H1 (cell line): ENCODE results near the gene ERMARD. TPM values are rescaled to one million over a fixed set of nuclear protein-coding genes. Genes with fewer than 3 reads are reported as not detected.

Experiments
- RNF2 ChIP-seq: fragments of 200-900, 300-1000 bp; sonication (generic); IDR thresholded peaks from 2 replicates; pipeline ENCODE4 v1.7.1; 2016; ENCODE audit warnings: borderline replicate concordance, low read depth, mild to moderate bottlenecking, antibody characterized with exemption, low read length; ENCODE audit not compliant: poor library complexity, severe bottlenecking; ENCODE audit errors: missing control alignments
- SAP30 ChIP-seq: fragments of 300-600 bp; sonication (generic); IDR thresholded peaks from 2 replicates; pipeline ENCODE4 v1.7.1; 2012; ENCODE audit warnings: low read length, moderate library complexity, mild to moderate bottlenecking, inconsistent platforms; ENCODE audit not compliant: insufficient read depth, insufficient replicate concordance
- SP2 ChIP-seq: IDR thresholded peaks from 2 replicates; pipeline ENCODE4 v1.6.1; 2012; ENCODE audit warnings: mild to moderate bottlenecking, low read length, inconsistent platforms
- polyA plus RNA-seq, 7 experiments: library from polyadenylated mRNA; depleted of rRNA in 3 of 7; stranded (reverse) in 5 of 7; unstranded in 2 of 7; fragments of >200 nt in 5 of 7; fragments of 200-250 nt in 2 of 7; gene quantifications; 1 replicate in 5 of 7; 2 replicates in 1 of 7; 4 replicates in 1 of 7; pipeline versions ENCODE4 v1.2.1 to v1.2.3, GENCODE V29; 2011 to 2013; ENCODE audit warnings: missing spikeins in 2 of 7, mixed read lengths in 2 of 7
- total RNA-seq: library from RNA; stranded (reverse); fragmentation: NEBNext Ultra II Directional; extraction: Animal tissue kit (Norgen Biotek cat#: 25700); gene quantifications from 2 replicates; pipeline ENCODE4 v1.2.1, GENCODE V29; 2021
- TF ChIP-seq, protein P1 (sequence below), 3 experiments: IDR thresholded peaks; 1 replicate in 2 of 3; 2 replicates in 1 of 3; pipeline versions ENCODE4 v1.5.1 to v1.6.1; 2011; ENCODE audit warnings: low read length in 3 of 3, mild to moderate bottlenecking in 3 of 3, inconsistent platforms in 2 of 3, low read depth in 1 of 3, moderate library complexity in 1 of 3; ENCODE audit not compliant: insufficient read depth in 1 of 3; ENCODE audit errors: control extremely low read depth in 1 of 3
- TF ChIP-seq, protein P2 (sequence below): fragments of 300-600 bp; sonication (generic); IDR thresholded peaks from 2 replicates; pipeline ENCODE4 v1.7.1; 2012; ENCODE audit warnings: low read length, moderate library complexity, mild to moderate bottlenecking, inconsistent platforms; ENCODE audit not compliant: insufficient replicate concordance

ERMARD gene
- total and polyA plus RNA-seq, 2 of the 8 experiments (the other 6 are each of a cell fraction or from before 2014, with no cell fraction given), result 12.2 to 25.6 TPM

DNA sequence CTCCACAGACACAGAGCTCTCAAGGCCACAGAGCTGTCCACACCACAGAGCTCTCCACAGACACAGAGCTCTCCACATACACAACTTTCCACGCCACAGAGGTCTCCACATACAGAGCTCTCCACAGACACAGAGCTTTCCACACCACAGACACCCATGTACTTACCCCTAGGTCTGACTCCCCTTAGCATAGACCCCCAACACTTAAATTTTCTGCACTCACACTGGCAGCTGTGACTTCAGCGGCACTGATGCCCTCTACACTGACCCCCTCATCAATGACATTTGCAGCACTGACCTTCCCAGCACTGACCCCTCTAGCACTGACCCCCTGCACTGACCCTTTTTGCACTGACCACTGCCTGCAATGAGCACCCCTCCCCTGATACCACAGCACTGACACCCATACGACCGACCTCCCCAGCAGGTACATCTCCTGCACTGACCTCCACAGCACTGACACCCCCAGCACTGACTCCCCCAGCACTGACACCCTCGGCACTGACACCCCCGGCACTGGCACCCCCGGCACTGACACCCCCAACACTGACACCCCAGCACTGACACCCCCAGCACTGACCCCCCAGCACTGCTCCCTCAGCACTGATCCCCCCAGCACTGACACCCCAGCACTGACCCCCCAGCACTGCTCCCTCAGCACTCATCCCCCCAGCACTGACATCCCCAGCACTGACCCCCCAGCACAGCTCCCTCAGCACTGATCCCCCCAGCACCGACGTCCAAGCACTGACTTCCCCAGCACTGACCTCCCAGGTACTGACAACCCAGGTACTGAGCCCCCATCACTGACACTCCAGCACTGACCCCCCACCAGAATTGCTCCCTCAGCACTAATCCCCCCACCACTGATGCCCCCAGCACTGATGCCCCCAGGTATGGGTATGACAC is 56.5 kb downstream of the ERMARD start (continued):
- TF ChIP-seq, protein P1, sequence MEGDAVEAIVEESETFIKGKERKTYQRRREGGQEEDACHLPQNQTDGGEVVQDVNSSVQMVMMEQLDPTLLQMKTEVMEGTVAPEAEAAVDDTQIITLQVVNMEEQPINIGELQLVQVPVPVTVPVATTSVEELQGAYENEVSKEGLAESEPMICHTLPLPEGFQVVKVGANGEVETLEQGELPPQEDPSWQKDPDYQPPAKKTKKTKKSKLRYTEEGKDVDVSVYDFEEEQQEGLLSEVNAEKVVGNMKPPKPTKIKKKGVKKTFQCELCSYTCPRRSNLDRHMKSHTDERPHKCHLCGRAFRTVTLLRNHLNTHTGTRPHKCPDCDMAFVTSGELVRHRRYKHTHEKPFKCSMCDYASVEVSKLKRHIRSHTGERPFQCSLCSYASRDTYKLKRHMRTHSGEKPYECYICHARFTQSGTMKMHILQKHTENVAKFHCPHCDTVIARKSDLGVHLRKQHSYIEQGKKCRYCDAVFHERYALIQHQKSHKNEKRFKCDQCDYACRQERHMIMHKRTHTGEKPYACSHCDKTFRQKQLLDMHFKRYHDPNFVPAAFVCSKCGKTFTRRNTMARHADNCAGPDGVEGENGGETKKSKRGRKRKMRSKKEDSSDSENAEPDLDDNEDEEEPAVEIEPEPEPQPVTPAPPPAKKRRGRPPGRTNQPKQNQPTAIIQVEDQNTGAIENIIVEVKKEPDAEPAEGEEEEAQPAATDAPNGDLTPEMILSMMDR (IDR thresholded peaks at IDR 0.05; ENCODE audit: control extremely low read depth in 1 of 3, insufficient read depth in 1 of 3, low read depth in 1 of 3, low read length in 3 of 3), result no peak
- TF ChIP-seq SAP30 (no peak), SP2 (no peak), RNF2 (no peak)
- TF ChIP-seq, protein P2, sequence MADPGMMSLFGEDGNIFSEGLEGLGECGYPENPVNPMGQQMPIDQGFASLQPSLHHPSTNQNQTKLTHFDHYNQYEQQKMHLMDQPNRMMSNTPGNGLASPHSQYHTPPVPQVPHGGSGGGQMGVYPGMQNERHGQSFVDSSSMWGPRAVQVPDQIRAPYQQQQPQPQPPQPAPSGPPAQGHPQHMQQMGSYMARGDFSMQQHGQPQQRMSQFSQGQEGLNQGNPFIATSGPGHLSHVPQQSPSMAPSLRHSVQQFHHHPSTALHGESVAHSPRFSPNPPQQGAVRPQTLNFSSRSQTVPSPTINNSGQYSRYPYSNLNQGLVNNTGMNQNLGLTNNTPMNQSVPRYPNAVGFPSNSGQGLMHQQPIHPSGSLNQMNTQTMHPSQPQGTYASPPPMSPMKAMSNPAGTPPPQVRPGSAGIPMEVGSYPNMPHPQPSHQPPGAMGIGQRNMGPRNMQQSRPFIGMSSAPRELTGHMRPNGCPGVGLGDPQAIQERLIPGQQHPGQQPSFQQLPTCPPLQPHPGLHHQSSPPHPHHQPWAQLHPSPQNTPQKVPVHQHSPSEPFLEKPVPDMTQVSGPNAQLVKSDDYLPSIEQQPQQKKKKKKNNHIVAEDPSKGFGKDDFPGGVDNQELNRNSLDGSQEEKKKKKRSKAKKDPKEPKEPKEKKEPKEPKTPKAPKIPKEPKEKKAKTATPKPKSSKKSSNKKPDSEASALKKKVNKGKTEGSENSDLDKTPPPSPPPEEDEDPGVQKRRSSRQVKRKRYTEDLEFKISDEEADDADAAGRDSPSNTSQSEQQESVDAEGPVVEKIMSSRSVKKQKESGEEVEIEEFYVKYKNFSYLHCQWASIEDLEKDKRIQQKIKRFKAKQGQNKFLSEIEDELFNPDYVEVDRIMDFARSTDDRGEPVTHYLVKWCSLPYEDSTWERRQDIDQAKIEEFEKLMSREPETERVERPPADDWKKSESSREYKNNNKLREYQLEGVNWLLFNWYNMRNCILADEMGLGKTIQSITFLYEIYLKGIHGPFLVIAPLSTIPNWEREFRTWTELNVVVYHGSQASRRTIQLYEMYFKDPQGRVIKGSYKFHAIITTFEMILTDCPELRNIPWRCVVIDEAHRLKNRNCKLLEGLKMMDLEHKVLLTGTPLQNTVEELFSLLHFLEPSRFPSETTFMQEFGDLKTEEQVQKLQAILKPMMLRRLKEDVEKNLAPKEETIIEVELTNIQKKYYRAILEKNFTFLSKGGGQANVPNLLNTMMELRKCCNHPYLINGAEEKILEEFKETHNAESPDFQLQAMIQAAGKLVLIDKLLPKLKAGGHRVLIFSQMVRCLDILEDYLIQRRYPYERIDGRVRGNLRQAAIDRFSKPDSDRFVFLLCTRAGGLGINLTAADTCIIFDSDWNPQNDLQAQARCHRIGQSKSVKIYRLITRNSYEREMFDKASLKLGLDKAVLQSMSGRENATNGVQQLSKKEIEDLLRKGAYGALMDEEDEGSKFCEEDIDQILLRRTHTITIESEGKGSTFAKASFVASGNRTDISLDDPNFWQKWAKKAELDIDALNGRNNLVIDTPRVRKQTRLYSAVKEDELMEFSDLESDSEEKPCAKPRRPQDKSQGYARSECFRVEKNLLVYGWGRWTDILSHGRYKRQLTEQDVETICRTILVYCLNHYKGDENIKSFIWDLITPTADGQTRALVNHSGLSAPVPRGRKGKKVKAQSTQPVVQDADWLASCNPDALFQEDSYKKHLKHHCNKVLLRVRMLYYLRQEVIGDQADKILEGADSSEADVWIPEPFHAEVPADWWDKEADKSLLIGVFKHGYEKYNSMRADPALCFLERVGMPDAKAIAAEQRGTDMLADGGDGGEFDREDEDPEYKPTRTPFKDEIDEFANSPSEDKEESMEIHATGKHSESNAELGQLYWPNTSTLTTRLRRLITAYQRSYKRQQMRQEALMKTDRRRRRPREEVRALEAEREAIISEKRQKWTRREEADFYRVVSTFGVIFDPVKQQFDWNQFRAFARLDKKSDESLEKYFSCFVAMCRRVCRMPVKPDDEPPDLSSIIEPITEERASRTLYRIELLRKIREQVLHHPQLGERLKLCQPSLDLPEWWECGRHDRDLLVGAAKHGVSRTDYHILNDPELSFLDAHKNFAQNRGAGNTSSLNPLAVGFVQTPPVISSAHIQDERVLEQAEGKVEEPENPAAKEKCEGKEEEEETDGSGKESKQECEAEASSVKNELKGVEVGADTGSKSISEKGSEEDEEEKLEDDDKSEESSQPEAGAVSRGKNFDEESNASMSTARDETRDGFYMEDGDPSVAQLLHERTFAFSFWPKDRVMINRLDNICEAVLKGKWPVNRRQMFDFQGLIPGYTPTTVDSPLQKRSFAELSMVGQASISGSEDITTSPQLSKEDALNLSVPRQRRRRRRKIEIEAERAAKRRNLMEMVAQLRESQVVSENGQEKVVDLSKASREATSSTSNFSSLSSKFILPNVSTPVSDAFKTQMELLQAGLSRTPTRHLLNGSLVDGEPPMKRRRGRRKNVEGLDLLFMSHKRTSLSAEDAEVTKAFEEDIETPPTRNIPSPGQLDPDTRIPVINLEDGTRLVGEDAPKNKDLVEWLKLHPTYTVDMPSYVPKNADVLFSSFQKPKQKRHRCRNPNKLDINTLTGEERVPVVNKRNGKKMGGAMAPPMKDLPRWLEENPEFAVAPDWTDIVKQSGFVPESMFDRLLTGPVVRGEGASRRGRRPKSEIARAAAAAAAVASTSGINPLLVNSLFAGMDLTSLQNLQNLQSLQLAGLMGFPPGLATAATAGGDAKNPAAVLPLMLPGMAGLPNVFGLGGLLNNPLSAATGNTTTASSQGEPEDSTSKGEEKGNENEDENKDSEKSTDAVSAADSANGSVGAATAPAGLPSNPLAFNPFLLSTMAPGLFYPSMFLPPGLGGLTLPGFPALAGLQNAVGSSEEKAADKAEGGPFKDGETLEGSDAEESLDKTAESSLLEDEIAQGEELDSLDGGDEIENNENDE, result no peak
